Thyroid gland (tissue), 4 donors: ENCODE measurements around the gene NMT1.

Experiments
- CTCF ChIP-seq, 6 experiments: fragments of 200-600 bp in 3 of 6; fragments of 450-650 bp in 3 of 6; sonication (generic) in 3 of 6; IDR thresholded peaks; one replicate each; pipeline ENCODE4 v1.5.1; 2016 to 2019; ENCODE audit warnings: antibody characterized with exemption in 6 of 6, mild to moderate bottlenecking in 2 of 6, inconsistent platforms in 1 of 6, moderate library complexity in 1 of 6
- POLR2A ChIP-seq, 2 donors: fragments of 450-650 bp; IDR thresholded peaks; one replicate each; pipeline ENCODE4 v1.6.1; 2017; ENCODE audit warnings: antibody characterized with exemption in 2 of 2, mild to moderate bottlenecking in 2 of 2, moderate library complexity in 1 of 2

GRCh38 chr17:45103269-45103795 lies 42.2 kb downstream of the NMT1 start:
- TF ChIP-seq POLR2A (IDR thresholded peaks at IDR 0.05) (no peak), CTCF (IDR thresholded peaks at IDR 0.05) (no peak)
